HG02970 (cell line): Measurements from ENCODE around the gene MRPL12.

Source experiments
- ATAC-seq: cut with Tn5 transposase; IDR thresholded peaks from one replicate; pipeline ENCODE4 v1.9.1; 2021; ENCODE audit warnings: mild to moderate bottlenecking, moderate library complexity, moderate number of reproducible peaks; ENCODE audit not compliant: unreplicated experiment, low FRiP score

Gene MRPL12

DNA sequence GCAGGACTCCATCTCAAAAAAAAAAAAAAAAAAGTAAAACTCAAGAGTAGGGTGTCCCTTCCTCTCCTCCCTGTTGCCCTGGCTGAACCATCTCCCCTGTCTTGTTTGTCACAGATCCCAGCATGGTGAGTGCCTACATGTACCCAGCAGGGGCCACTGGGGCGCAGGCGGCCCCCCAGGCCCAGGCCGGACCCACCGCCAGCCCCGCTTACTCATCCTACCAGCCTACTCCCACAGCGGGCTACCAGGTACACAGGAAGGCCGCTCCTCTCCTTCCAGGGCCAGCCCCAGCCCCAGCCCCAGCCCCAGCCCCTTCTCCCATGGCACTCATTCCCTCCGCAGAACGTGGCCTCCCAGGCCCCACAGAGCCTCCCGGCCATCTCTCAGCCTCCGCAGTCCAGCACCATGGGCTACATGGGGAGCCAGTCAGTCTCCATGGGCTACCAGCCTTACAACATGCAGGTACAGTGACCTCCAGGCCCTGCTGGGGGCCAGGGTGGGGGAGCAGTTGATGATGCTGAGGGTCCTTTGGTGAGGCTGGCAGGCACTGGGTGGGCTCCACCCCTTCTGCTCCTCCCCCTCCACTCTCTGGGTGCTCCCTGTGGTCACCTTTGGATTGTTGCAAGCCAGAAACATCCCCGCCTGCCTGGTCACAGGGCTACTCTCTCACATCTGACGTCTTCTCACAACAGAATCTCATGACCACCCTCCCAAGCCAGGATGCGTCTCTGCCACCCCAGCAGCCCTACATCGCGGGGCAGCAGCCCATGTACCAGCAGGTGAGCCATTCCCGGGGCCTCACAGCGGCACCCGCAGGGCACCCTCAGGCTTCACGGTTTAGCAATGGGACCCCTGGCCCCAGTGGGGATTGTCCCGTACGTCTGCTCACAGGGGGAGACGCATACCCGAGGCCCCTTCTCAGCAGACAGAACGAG lies 2.5 kb upstream of the MRPL12 start:
- ATAC-seq, result no peak

DNA sequence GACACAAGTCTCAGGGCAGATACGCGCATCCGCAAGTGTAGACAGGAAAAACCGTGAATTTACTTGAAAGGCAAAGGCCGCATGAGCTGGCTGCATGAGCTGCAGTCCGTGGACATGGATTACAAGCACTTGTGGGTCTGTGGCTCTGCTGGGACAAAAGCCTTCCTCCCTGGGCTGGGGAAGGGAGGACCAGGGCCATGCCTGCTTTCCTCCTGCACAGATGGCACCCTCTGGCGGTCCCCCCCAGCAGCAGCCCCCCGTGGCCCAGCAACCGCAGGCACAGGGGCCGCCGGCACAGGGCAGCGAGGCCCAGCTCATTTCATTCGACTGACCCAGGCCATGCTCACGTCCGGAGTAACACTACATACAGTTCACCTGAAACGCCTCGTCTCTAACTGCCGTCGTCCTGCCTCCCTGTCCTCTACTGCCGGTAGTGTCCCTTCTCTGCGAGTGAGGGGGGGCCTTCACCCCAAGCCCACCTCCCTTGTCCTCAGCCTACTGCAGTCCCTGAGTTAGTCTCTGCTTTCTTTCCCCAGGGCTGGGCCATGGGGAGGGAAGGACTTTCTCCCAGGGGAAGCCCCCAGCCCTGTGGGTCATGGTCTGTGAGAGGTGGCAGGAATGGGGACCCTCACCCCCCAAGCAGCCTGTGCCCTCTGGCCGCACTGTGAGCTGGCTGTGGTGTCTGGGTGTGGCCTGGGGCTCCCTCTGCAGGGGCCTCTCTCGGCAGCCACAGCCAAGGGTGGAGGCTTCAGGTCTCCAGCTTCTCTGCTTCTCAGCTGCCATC lies 1.7 kb upstream of the MRPL12 start:
- no peak for ATAC-seq

DNA sequence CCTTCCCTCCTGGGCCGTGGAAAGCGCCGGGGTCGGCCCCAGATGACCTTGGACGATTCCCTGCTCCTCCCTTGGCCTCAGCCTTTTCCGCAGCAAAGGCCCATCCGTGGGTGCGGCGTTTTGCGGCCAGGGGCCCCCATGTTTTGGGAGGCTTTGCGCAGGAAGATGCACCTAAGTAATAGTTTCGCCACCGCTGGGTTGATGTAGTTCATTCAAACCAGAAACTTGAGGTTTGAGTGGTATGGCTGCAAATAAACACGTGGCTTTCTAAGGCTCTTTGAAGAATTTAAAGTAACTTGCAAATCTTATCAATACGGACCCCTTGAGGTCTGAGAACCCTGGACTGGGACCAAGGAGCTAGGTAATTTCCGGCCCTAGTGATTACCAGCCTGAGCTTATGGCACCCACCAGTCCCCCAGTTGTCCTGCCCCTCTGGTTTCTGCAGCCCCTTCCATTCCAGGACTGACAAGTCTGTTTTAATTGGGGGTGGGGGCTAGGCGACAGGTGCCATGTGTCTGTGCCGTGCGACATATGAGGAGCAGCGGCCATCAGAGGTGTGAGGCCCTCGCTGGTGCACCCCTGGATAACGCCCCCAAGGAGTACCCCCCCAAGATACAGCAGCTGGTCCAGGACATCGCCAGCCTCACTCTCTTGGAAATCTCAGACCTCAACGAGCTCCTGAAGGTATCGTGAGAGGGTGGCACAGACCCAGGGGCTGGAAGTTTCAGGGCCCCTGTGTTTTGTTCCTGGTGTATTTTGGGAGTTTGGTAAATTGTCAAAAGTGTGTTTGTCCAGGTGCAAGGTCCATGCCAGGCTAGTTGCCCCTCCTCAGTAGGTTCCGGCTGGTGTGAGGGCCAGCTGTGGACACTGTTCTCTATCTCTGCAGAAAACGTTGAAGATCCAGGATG lies 834 bp downstream of the MRPL12 start:
- no peak for ATAC-seq

DNA sequence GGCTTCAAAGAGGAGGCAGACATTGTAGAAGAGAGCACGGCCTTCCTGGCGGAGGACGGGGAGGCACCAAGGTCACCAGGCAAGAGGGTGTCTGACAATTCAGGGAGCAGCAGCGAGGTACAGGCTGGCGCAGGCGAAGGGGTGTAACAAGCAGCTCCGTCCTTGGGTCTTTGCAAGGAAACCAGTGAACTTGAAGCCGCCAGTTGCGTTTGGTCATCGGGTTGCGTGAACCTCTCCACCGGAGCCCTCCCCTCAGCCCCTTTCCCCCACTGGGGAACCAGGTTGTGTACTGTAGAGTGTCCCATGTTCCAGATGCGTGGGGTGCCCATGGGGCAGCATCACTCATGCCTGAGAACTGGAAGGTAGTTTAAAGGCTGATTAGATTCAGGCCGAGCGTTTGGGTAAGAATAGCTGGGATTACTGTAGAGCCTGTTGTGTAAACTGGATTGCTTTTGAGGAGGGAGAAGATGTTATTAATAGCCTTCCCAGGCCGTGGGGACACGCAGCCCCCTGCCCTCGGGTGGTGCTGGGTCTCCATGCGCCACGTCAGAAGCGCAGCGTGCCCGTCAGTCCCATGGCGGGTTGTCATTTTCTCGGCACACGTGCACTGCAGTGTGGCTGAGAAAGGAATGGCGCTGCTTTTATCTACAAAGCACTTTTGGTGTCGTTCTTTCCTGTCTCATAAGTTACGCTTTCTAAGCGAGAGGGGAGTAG lies 2.5 kb downstream of the MRPL12 start:
- ATAC-seq, result no peak

DNA sequence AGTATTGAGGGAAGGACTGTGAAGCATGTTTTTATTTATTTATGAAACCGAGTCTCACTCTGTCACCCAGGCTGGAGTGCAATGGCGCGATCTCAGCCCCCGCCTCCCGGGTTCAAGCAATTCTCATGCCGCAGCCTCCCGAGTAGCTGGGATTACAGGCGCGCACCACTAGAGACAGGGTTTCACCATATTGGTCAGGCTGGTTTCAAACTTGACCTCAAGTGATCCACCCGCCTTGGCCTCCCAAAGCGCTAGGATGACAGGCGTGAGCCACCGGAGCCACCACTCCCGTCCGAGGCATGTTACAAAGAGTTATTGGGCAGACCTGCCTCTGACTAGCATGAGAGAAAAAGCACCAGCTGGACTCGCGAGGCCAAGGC lies 3.1 kb downstream of the MRPL12 start:
- no peak for ATAC-seq

DNA sequence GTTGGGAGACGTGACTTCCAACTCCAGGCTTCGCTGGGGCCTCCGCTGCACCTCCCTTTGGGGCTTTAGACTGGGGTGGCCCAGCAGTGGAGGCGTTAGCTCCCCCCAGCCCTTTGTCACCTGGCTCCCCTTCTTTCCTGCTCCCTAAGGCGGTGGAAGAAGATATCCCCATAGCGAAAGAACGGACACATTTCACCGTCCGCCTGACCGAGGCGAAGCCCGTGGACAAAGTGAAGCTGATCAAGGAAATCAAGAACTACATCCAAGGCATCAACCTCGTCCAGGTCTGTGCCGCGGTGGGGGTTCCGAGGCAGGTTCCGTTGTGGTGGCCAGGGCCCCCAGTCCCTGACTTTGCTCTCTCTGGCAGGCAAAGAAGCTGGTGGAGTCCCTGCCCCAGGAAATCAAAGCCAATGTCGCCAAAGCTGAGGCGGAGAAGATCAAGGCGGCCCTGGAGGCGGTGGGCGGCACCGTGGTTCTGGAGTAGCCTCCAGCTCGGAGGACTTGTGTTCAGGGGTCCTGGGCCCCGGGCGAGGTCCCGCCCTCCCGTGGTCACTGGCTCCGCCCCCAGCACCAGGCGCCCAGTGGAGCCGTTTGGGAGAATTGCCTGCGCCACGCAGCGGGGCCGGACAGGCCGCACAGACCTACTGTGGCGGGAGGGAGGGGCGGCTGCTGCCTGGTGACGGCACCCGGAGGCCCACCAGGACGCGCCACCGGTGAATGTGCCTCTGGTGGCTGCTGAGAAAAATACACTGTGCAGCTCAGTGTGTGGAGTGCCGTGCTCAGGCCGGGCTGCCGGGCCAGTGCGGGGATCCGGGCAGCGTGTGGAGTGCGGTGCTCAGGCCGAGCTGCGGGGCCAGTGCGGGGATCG lies 3.8 kb downstream of the MRPL12 start:
- ATAC-seq, result no peak

DNA sequence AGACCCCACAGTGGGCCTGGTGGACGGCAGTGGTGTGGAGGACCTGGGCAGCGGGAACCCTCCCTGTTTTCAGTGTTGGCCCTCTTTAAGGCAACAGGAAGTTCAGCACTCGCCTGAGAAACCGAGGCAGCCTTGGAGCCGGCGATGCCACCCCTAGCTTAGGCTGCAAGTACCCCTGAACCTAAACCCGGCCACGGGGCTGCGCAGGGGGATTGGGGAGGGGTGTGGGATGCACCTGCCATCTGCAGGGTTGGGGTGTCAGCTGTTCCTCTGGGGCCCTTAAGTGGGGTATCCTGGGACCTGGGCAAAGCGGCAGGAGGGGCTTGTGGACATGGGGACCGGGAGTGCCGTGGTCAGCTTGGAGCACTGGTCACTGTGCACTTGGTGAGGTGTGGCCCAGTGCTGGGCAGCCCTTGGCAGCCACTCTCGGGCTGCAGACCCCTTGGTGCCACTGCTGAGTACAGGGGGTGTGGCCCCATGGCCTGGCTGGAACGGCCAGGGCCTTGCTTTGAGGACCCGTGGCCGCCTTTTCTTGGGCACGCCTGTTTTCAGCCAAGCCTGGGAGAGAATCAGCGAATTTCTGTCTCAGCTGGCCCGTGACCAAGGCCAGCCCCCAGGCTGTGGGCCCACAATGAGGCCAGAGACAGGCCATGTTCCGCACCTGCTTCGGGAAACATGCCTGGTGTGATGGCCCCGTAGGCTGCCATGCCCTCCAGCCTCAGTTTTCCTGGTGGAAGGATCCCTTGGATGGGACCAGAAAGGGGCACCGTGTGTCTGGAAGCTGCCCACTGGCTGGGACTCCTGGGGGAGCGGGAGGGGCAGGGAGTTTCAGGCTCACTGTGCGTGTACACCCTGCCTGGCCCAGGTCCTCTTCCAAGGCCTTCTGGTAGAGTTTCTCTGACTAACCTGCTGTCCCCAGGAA lies 4.8 kb downstream of the MRPL12 start:
- ATAC-seq, result no peak

DNA sequence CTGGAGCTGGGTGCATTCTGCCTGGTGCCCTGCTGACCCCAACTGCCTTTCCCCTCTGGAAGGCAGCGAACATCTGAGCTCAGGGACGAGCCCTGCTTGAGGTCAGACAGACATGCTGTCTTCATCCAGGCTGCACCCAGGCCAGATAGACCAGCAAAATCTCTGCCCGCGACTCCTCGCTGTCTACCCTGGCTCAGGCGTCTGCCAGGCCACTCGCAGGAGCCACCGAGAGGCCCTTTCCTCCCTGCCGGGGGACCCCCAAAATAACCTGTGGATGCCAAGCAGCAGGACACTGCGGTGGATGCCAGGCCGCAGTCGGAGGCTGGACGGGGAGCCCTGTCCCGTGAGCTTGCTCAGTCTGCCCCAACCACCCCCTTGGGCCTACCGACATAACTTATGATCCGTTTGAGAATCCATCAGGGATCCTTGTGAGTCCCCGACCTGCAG lies 5.6 kb downstream of the MRPL12 start:
- ATAC-seq, result no peak

DNA sequence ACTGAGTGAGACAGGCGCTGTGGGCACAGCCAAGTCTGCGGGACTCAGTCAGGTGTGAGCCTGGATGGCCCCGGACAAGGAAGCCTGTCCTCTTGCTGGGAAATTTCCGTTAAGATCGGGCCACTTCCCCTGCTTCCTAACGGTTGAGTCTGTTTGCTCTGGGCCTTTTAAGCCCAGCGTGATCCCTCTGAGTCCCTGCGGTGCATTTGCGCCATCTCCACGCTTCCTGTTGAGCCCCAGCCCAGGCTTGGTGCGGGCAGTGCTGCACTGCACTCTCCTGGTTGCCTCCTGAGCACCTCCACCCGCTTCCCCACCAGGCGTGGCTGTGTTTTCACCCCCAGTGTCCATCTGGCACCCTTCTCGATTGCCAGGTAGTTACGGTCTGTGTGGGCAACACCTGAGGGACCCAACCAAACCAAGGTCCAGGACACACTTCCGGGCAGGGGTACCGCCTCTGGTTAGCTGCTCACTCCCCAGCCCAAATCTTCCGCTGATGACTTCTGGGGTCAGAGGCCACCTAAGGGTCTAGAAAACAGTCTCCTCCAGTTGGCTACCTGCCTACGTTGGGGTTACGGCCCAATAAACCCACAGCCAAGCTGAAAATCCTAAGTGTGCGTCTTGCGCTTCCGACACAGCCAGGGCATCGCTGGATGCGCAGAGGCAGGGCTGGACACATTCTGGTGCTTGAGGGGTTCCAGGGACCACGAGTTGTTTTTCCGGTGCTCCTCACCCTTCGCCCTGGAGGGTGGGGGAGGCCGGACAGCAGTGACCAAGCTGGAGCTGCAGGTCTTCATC lies 7.5 kb downstream of the MRPL12 start:
- no peak for ATAC-seq

DNA sequence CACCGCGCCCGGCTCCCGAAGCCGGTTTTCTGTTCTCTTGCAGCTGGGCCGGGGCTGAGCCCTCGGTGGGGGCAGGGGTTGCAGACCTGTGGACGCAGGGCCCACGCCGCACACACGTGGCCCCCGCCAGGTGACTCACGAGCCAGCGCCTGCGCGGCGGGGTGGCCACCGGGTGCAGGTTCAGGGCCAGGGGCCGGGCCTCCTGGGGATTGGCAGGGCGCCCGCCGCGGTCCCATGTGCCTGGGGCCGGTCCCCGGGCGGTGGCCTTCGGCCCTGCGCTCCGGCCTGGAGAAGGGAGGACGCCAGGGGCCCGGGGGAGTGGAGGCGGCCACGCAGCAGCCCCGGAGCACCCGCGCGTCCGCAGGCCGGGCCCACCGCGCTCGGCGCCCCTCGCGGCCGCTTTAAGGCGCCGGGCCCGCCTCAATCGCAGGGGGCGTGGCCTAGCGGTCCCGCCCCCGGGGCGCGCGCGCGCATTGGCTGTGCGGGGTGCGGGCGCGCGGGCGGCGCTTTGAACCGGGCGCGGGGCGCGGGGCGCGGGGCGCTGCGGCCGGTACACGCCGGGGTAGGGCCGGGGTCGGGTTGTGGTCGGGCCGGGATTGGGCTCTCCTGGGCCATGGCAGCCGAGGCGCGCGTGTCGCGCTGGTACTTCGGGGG lies 8.8 kb downstream of the MRPL12 start, which contains the start of gene SLC25A10:
SLC25A10 (plus strand) TSS at position 471 of the 654 bp plus-strand sequence; CDS start at position 614, 143 bp downstream.
- ATAC-seq, result peak; percentile 74

DNA sequence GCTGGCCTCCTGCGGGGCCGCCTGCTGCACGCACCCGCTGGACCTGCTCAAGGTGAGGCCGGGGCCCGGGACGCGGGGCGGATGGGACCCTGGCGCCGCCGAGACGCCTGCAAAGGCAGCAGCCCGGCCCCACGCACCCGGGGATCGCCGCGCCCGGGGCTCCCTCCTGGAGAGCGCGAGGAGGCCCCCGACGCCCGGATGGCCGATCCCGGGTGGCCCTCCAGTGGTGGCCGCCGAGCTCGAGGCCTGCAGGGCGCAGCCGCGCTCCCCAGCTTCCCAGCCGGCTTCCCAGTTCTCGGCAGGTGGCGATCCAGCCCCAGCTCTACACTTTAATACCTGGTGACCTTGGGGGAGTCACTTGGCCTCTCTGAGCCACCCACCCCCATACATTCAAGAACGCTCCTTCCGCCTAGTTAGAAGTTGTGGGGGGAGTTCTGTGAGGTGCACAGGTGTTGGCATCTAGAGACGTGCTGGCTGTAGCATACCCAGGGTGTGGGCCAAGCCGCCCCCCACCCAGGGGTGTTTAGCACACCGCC lies 9.4 kb downstream of the MRPL12 start:
- peak; percentile 24 for ATAC-seq

DNA sequence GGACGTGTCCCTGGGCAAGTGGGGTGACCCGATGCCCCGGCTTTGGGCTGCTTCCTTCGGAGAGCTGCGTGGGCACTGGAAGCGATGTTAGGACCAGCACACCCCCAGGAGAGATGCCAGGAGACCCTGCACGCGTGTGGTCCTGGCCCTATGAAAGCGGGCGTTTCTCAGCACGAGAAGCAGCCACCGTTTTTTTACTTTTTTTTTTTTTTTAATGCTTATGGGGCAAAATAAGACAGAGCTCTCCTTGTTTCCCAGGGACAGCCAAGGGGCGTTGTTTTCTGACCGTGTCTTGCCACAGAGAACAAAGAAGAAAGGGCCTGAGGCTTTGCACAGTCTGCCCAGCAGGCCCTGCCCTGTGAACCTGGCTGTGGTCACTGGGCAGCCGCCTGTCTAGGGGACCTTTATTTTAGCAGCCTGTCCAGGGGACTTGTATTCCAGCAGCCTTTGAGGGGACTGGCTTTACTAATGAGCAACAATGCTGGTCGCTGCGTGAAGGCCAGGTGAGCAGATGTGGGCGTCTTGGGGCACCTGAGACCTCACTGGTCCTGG lies 9.9 kb downstream of the MRPL12 start:
- no peak for ATAC-seq

DNA sequence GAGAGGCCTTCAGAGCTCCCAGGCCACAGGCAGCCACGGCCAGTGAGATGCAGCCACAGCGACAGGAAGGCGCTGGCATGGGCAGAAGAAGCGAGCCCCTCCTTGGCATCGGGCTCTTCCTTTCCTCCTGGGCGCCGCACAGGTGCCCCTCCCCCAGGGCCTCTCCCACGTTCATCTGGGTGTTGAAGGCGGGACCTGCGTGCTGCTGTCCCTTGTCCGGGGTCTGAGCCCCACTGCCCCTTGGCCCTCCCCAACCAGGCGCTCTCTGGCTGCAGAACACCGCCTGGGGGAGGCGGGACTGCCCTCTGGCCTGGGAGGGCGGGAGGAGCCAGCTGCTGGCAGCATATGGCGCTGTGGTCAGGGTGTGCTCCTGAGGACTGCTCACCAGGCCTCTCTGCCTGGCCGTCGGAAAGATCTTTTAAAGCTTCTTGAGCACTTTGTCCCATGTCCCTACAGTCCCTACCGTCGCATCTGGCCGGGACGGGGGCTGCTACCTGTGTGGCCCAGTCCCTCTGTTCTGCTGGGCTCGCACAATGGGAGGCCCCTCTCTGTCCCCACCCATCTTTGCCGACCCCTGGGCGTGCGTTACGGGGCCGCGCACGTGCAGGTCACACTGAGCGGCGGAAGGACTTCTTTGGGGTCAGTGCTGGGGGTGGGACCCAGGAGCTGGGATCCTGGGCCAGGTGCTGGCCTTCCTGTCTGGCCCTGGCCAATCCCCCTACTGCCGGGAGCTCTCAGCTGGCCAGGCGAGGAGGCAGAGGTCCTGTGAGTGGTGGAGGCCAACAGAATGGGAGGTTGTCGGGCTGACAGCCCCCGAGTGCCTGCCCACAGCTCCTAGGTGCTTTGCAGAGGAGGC lies 10.6 kb downstream of the MRPL12 start:
- ATAC-seq, result no peak

DNA sequence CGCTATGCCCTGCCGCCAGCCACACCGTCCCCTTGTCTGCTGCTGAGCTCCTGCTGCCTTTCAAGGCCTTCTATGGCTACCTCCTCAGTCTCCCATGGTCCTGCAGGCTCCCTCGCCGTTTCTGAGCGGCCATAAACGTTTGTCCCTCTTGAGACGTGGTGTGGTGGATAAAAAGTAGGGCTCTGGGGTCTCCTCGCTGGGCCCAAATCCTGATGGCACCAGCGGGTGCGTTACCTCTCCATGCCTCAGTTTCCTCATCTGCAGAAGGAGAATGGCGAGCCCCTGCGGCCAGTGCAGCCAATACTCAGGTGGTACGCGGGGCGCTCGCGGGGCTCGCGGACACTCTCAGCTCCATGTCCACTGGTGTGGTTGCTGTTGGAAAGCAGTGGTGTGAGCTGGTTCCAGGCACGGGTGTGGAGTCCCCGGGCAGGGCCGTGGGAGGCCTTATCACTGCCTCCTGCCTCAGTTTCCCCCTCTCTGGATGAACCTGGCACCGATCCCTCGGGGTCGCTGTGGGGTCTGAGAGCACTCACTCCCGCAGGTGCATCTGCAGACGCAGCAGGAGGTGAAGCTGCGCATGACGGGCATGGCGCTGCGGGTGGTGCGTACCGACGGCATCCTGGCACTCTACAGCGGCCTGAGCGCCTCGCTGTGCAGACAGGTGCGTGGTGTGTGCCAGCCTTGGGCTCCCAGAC lies 11.4 kb downstream of the MRPL12 start:
- no peak for ATAC-seq
